GM12872 (cell line): ENCODE measurements around the gene RNPEPL1.

ENCODE experiments used
- CTCF ChIP-seq: IDR thresholded peaks from 3 replicates; pipeline ENCODE4 v1.5.1; 2011; ENCODE audit warnings: low read depth, mild to moderate bottlenecking, low read length, moderate library complexity; ENCODE audit not compliant: insufficient read depth

RNPEPL1 gene

DNA sequence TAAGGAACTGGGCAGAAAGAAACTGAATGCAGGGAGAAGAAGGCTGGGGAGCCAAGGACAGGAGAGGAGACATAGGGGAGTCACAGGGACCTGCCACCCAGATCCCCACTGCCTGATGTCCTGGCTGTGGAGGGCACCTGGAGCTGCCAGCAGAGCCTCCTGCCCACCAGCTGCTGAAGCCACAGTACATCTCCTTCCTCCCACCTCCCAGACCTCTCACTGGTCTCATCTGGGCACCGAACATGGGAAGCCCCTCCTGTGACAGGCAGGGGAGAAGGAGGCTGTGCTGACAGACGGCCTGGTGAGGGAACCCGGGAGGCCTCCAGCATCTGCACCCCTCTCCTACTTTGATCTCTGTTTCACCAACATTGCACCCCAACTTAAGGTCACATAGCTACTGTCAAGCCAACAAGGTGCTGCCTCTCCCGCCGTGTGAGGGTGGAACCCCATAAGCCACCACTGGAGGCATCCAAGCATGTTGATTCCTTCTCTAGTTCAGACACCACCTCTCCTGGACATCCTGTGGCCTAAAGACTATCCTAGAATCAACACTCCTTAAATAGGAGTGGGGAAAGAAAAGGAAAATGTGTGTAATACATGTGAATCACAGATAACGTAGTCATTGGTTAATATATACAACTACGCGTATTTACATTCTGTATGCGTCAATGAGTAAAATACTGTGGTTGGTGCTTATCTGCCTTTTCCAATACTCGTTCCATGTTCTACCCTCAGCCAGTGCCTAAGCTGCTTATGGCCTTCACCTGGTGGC, 3.5 kb upstream of the RNPEPL1 start:
- peak; percentile 35; the same call in 1 of the 3 replicates for TF ChIP-seq CTCF

DNA sequence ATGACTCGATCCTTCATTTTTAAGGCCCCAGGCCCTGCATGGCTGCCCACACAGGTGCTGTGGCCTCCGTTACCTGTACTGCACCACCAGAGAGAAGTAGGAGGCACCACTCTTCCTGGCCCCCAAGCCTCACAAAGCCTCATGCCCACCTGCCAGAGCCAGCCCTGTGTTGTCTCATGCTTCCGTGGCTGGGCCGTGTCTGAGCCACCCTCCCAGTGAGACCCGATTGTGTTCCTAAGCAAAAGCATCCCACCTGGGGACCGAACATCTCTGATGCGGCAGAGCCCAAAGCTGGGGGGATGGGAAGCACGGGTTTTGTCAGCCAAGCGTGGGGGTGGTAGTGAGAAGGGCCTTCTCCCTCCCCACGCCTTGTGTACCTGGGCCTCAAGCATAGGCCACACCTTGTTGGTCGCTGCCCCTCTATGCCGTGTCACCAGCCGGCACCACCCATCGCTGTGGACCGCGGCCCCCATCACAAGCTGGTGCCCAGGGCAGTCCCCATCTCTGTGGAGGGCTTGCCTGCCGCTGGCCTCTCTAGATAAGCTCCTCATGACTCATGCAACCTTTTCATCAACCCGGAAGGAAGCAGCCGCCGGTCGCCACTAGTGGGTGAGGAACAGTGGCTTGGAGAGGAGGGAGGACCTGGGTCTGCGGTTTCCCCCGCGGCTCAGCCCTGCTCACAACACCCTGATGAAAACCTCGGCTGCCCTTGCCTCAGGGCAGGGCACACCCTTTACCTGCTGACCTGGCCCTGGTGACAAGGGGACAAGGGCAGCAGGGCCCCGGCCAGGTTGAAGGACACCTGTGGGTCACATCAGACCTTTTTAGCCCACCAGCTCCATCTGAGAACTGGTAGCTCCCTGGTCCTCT, 2.7 kb upstream of the RNPEPL1 start:
- TF ChIP-seq CTCF, result no peak

DNA sequence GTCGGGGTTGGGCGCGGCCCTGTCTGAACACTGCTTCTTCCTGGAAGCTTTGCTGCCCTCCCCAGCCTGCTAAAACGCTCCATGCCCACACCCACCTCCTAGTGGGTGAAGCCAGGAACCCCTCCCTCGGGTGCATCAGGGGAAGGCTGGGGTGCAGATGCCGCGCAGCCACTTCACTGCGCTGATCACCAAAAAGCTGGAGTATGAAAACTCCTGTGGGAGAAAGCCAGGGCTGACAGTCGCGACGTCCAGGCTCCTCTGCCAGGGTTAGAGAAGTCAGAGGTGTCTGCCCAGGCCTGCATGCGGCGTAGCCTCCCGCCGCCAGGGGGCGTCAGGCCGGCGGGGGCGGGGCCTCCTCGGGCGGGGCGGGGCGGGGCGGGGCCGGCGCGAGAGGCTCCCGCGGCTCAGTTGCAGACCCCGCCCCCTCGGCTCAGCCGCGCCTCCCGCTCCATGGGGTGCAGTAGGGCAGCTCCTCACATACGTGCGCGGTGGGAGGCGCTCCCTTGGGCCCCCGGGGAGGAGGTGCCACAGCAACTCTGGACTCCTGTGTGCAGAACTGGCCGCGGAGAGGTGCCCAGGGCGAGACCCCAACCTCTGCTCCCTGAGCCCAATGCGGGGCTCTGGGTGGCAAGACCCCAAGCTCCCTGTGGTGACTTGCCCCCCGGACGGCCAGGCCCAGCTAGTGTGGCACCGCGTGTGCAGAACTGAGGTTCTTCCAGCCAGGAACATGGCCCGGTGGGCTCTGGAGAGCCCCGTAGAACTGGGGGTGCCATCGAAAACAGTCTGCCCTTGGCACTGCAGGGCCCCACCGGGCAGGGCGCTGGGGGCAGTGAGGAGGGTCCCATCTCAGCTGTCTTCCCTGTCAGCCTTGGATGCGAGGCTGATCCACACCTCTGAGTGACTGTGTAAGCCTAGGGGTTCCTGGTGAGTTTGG, 1.8 kb upstream of the RNPEPL1 start:
- TF ChIP-seq CTCF, result peak; percentile 79

DNA sequence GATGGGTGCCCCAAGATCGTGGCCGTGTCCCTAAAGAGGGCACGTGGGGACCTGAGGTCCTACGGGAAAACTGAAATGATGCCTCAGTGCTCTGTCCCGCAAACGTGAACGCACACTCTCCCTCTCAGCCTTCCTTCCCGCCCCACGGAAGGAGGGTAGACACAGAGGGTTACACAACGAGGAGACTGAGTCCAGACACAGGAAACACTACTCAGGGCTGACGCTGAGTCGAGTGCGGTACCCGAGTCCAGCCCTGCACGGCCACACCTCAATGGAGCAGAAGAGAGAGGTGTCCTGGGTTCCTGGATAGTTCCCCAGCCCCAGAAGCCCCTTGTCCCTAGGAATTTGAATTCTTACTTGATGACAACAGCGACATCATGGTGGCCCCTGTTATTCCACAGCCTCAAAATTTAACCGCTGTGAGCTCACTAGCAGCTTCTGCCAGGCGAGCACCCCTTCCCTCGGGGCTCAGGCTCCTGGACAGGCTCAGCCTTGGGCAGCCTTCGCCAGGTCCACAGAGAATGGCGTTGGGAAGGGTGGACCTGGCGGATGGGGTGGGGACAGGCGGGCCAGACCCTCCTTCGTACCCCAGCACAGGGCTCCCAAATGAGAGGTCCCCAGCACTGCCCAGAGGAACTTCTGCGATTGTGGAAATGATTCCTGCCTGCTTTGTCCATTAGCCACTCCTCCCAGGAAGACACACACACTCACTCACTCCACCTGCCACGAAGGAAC, 980 bp upstream of the RNPEPL1 start:
- TF ChIP-seq CTCF, result no peak

GRCh38 chr2:240568678-240569522, 616 bp downstream of the RNPEPL1 start:
- TF ChIP-seq CTCF, result no peak

GRCh38 chr2:240569523-240569997, 1.3 kb downstream of the RNPEPL1 start:
- TF ChIP-seq CTCF, result no peak
